Colonic mucosa (tissue), 4 donors: ENCODE measurements around the gene SLC25A21. TPM values are rescaled to one million over a fixed set of nuclear protein-coding genes. Genes with fewer than 3 reads are reported as not detected.
"Not testable (repeated sequence)": the region's sequence is repeated elsewhere in the genome, so short reads cannot be mapped to it uniquely, and the experiment has no call there.

ENCODE experiments used
- DNase-seq: peaks from one replicate; pipeline ENCODE4 v3.0.0-alpha.2; 2020
- H3K27ac ChIP-seq: fragments of 200-600 bp; one replicate; pipeline ENCODE4 v1.8.0; 2021
- H3K27me3 ChIP-seq: fragments of 200-600 bp; one replicate; pipeline ENCODE4 v1.8.0; 2021
- H3K36me3 ChIP-seq: fragments of 200-600 bp; one replicate; pipeline ENCODE4 v1.8.0; 2021
- H3K4me1 ChIP-seq: fragments of 200-600 bp; one replicate; pipeline ENCODE4 v1.8.0; 2021; ENCODE audit warnings: mild to moderate bottlenecking
- H3K4me3 ChIP-seq: fragments of 200-600 bp; one replicate; pipeline ENCODE4 v1.8.0; 2021
- H3K9ac ChIP-seq, 2 donors: one replicate each; pipeline ENCODE4 v1.7.0; 2013; ENCODE audit warnings: control low read depth in 2 of 2, low read depth in 2 of 2, low read length in 2 of 2
- H3K9me3 ChIP-seq: fragments of 200-600 bp; one replicate; pipeline ENCODE4 v1.8.0; 2021
- intact Hi-C: fragments of 100-400 bp; cut with DNase I; formaldehyde crosslinking; loops from one replicate; pipeline ENCODE4 v1.14.1; 2022
- total RNA-seq, 2 donors: library from RNA; stranded (reverse); fragmentation: NEBNext Ultra II Directional in 1 of 2; extraction: Animal tissue kit (Norgen Biotek cat#: 25700) in 1 of 2; gene quantifications; one replicate each; pipeline ENCODE4 v1.2.1, GENCODE V29; 2021
- TF ChIP-seq, protein P1 (sequence below): fragments of 200-600 bp; IDR thresholded peaks from one replicate; pipeline ENCODE4 v1.8.0; 2022; ENCODE audit warnings: antibody characterized with exemption, mild to moderate bottlenecking
- donor health status: healthy.
- donor health status: DM: no; HTN: no; CAD: no.
- donor health status: DM: no; HTN: no; CAD: no.

SLC25A21 gene
- total RNA-seq, 2 donors from 2014 or later = 0.77 to 0.82 TPM

DNA sequence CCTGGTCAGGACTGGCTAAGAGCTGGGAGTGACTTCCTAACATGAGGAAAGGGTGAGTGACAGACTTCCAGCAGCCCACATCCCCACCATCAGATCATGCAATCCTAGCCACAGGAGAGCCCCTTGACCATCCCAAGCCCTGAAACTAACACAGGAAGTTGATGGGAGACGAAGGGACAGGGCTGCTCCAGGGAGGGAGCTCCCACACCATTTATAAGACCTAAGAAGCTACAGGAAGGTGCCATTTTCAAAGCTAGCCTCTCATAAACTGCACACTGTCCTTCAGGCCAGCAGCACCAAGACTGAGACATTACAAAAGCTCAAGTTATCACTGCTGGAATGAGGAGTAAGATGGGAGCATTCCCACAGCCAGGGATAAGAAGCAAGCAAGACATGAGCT lies 19.4 kb downstream of the SLC25A21 start:
- Histone ChIP-seq H3K27ac (no peak overlapping the region), H3K4me1 (no peaks in the 10 kb centered on the region), H3K9me3 (no peaks in the 10 kb centered on the region), H3K4me3 (no peak overlapping the region), H3K27me3 (no peaks in the 10 kb centered on the region), H3K9ac (no peak overlapping the region), H3K36me3 (no peaks in the 10 kb centered on the region)
- intact Hi-C loops = loop anchor here (10.0 kb wide), 2 partner anchors 198 to 598 kb away; no protein-coding TSS in a partner anchor
- TF ChIP-seq, protein P1, sequence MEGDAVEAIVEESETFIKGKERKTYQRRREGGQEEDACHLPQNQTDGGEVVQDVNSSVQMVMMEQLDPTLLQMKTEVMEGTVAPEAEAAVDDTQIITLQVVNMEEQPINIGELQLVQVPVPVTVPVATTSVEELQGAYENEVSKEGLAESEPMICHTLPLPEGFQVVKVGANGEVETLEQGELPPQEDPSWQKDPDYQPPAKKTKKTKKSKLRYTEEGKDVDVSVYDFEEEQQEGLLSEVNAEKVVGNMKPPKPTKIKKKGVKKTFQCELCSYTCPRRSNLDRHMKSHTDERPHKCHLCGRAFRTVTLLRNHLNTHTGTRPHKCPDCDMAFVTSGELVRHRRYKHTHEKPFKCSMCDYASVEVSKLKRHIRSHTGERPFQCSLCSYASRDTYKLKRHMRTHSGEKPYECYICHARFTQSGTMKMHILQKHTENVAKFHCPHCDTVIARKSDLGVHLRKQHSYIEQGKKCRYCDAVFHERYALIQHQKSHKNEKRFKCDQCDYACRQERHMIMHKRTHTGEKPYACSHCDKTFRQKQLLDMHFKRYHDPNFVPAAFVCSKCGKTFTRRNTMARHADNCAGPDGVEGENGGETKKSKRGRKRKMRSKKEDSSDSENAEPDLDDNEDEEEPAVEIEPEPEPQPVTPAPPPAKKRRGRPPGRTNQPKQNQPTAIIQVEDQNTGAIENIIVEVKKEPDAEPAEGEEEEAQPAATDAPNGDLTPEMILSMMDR = no peak
- no peak for DNase-seq

DNA sequence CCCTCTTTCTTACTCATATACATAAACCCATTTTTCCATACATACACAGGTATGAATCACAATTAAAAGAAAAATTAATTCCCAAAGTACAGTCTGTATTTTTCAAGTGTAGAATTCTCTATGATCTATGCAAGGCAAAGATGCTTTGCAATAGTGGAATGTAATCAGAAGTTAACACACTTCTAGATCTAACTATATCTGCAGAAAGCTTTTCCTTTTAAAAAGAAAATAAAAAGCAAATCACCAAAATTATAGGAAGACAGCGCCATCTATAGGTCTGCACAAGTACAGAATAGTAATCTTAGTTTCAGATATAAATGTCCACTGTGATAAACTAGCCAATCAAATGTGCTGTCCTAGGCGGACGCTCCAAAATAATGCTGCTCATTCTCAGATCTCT lies 22.0 kb downstream of the SLC25A21 start:
- no peaks in the 10 kb centered on the region for H3K4me1 ChIP-seq
- no peak overlapping the region for H3K4me3 ChIP-seq
- intact Hi-C loops = loop anchor here (10.0 kb wide), 2 partner anchors 196 to 596 kb away; no protein-coding TSS in a partner anchor
- H3K36me3 ChIP-seq = no peaks in the 10 kb centered on the region
- TF ChIP-seq, protein P1 = peak; percentile 53
- no peak for DNase-seq
- no peaks in the 10 kb centered on the region for H3K9me3 ChIP-seq
- H3K27me3 ChIP-seq = no peaks in the 10 kb centered on the region
- H3K9ac ChIP-seq = no peak overlapping the region
- no peak overlapping the region for H3K27ac ChIP-seq

DNA sequence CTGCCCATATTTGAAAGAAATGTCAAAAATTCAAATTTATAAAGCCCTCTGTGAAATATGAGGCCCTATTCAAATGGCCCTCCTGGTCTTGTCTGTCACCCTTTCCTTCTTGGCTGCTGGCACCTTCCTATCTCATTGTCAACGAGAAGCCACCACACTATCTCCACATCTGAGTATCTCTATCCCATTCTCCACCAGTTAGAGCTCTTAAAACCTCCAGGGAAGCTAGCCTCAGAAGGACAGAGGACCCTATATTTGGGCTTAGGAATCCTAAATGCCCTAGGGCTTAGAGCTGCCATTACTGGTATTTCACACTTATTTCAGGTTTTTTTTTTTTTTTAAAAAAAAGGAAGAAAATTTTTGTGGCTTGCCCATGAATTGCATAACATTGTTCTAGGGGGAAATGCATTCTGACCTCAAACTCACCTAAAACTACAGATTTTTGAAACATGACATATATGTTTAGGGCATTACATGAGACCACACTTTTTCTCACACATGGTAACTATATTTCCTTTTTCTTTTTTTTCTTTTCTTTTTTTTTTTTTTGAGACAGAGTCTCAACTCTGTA lies 25.0 kb downstream of the SLC25A21 start:
- no peaks in the 10 kb centered on the region for H3K36me3 ChIP-seq
- no peak overlapping the region for H3K27ac ChIP-seq
- no peaks in the 10 kb centered on the region for H3K27me3 ChIP-seq
- no peak overlapping the region for H3K9ac ChIP-seq
- no peak overlapping the region for H3K4me3 ChIP-seq
- no peak for DNase-seq
- no peaks in the 10 kb centered on the region for H3K9me3 ChIP-seq
- TF ChIP-seq, protein P1 = no peak
- H3K4me1 ChIP-seq = no peaks in the 10 kb centered on the region
- intact Hi-C loops = no loop called here

DNA sequence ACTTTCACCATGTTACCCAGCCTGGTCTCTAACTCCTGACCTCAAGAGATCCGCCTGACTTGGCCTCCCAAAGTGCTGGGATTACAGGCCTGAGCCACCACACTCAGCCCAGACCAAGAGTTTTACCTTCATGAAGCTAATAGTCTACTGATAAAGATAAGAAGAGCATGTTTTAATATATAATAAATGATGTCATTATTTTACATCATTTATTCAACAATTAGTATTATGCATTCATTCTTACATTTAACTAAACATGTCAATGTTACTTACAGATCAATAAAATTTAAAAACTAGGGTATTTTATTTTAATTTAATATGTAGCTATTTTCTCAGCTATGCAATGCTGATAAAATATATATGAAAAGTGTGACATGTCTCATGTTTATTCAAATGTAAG lies 26.0 kb downstream of the SLC25A21 start:
- intact Hi-C loops, H3K4me1 ChIP-seq, H3K4me3 ChIP-seq, H3K9ac ChIP-seq, H3K27ac ChIP-seq, H3K27me3 ChIP-seq, DNase-seq, H3K9me3 ChIP-seq, H3K36me3 ChIP-seq: not testable (repeated sequence)

DNA sequence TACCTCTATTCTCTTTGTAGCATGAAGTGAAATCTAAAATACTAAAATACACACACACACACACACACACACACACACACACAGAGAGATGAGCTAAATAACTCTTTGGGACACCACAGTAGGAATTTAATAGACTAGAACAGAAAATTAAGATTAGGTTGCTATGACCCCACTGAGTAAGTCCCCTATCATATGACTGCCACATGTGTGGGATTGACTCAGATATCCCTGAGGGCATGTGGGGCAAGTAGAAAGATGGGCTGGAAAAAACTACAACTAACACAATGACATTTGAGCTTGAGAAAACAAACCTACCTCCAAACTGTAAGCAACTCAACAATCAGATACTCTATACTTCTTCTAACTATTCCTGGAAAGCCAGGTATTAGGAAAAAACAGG lies 27.0 kb downstream of the SLC25A21 start:
- Histone ChIP-seq H3K9me3 (no peaks in the 10 kb centered on the region), H3K9ac (no peak overlapping the region), H3K4me3 (no peak overlapping the region), H3K4me1 (no peaks in the 10 kb centered on the region), H3K27ac (no peak overlapping the region), H3K27me3 (no peaks in the 10 kb centered on the region), H3K36me3 (no peaks in the 10 kb centered on the region)
- TF ChIP-seq, protein P1 = no peak
- intact Hi-C loops = no loop called here
- no peak for DNase-seq

DNA sequence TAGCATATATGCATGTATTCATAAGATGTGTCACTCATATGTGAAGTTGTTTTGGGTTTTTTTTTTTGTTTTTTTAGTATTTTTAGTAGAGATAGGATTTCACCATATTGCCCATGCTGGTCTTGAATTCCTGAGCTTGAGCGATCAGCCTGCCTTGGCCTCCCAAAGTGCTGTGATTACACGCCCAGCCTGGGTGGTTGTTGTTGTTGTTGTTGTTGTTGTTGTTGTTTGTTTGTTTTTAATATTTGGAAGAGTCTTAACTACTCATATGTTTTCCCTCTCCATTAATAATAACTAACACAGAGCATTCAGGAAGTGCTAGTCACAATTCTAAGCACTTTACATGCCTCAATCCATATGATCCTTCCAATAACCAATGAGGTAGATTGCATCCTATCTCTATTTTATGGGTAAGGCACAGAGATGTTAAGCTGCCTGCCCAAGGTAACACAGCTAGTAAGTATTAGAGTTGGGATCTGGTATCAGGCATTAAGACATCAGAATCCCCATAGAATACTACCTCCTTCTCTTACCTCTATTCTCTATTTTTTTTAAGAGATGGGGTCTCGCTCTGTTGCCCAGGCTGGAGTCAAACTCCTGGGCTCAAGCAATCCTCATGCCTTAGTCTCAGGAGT lies 27.6 kb downstream of the SLC25A21 start:
- no peak overlapping the region for H3K4me3 ChIP-seq
- no peaks in the 10 kb centered on the region for H3K9me3 ChIP-seq
- H3K27ac ChIP-seq = no peak overlapping the region
- TF ChIP-seq, protein P1 = no peak
- H3K4me1 ChIP-seq = no peaks in the 10 kb centered on the region
- no peak overlapping the region for H3K9ac ChIP-seq
- intact Hi-C loops = no loop called here
- H3K27me3 ChIP-seq = no peaks in the 10 kb centered on the region
- no peak for DNase-seq
- H3K36me3 ChIP-seq = no peaks in the 10 kb centered on the region
